Nephron (organoid): ENCODE results near the gene TMEM128.

ENCODE experiments used
- H3K27ac Mint-ChIP-seq, 3 experiments: 2 replicates each; pipeline ENCODE4 v1.8.0; 2020; ENCODE audit warnings: mixed read lengths in 3 of 3, mild to moderate bottlenecking in 2 of 3, moderate library complexity in 1 of 3
- H3K27me3 Mint-ChIP-seq: 2 replicates; pipeline ENCODE4 v1.8.0; 2021; ENCODE audit warnings: low read depth, mild to moderate bottlenecking, moderate library complexity, mixed read lengths
- H3K36me3 Mint-ChIP-seq: 2 replicates; pipeline ENCODE4 v1.8.0; 2020; ENCODE audit warnings: low read depth, mixed read lengths
- H3K4me1 Mint-ChIP-seq: 2 replicates; pipeline ENCODE4 v1.8.0; 2020; ENCODE audit warnings: mixed read lengths
- H3K4me3 Mint-ChIP-seq, 3 experiments: 2 replicates each; pipeline ENCODE4 v1.8.0; 2020; ENCODE audit warnings: mild to moderate bottlenecking in 3 of 3, mixed read lengths in 3 of 3, moderate library complexity in 2 of 3
- H3K9me3 Mint-ChIP-seq: 2 replicates; pipeline ENCODE4 v1.8.0; 2020; ENCODE audit warnings: mixed read lengths
- TF ChIP-seq, protein P1 (sequence below), 3 experiments: fragments of 200-600 bp; sonication (generic); IDR thresholded peaks; one replicate each; pipeline ENCODE4 v1.5.0; 2021; ENCODE audit warnings: antibody characterized with exemption in 3 of 3; ENCODE audit not compliant: unreplicated experiment in 3 of 3

Gene TMEM128

GRCh38 chr4:4289055-4289454 lies 41.0 kb upstream of the TMEM128 start:
- Mint-ChIP-seq H3K4me3 (peak overlapping the region; percentile 98 to 99 (median 98)), H3K27me3 (no peaks in the 10 kb centered on the region), H3K9me3 (no peaks in the 10 kb centered on the region), H3K4me1 (peaks cover 28% of the 10 kb centered on the region), H3K36me3 (peaks cover 10% of the 10 kb centered on the region), H3K27ac (peak overlapping the region in 1 of 3 experiments; percentile 81)
- TF ChIP-seq, protein P1, sequence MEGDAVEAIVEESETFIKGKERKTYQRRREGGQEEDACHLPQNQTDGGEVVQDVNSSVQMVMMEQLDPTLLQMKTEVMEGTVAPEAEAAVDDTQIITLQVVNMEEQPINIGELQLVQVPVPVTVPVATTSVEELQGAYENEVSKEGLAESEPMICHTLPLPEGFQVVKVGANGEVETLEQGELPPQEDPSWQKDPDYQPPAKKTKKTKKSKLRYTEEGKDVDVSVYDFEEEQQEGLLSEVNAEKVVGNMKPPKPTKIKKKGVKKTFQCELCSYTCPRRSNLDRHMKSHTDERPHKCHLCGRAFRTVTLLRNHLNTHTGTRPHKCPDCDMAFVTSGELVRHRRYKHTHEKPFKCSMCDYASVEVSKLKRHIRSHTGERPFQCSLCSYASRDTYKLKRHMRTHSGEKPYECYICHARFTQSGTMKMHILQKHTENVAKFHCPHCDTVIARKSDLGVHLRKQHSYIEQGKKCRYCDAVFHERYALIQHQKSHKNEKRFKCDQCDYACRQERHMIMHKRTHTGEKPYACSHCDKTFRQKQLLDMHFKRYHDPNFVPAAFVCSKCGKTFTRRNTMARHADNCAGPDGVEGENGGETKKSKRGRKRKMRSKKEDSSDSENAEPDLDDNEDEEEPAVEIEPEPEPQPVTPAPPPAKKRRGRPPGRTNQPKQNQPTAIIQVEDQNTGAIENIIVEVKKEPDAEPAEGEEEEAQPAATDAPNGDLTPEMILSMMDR (IDR thresholded peaks at IDR 0.05; ENCODE audit: unreplicated experiment in 3 of 3): no peak

GRCh38 chr4:4288098-4288497 lies 40.1 kb upstream of the TMEM128 start:
- Mint-ChIP-seq H3K9me3 (no peaks in the 10 kb centered on the region), H3K27ac (no peak overlapping the region), H3K4me1 (peaks cover 28% of the 10 kb centered on the region), H3K36me3 (peaks cover 13% of the 10 kb centered on the region), H3K27me3 (no peaks in the 10 kb centered on the region), H3K4me3 (peak overlapping the region; percentile 45 to 70 (median 48))
- TF ChIP-seq, protein P1 (IDR thresholded peaks at IDR 0.05; ENCODE audit: unreplicated experiment in 3 of 3): no peak

DNA sequence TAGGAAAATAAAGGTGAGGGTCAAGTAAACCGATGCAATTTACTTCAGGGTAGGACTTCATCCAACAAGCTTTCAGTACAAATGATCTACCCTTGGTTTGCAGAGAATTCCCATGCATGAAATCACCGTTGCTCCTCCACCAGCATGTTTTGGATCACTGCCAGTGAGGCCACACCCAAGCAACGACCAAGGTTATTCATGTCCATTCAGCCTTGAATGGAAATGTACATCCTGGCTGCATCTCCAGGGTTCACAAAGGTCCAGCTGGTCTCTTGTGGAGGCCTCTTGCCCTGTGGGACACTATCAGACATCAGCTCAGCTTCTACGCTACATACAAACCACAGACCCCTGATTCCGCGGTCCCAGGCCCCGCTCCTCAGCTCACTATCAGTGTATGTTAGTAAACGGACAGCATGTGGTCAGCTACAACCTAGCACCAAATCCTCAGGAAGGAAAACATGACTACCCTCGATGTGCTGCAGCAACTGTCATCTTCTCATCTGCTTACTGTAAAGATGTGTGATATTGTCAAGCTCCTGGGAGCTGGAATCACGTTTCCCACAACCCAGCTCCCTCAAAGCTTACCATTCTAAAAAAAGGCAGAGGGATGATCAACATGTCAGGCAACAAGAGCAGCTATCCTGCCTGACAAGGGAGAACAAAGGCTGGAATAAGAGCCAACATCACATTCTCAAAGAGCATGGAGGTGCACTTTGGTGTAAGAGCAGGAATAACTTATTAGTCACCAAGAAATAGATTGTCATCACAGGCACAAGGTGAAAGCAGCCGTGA lies 37.0 kb upstream of the TMEM128 start:
- Mint-ChIP-seq H3K27me3 (no peaks in the 10 kb centered on the region), H3K4me3 (peak overlapping the region in 1 of 3 experiments; percentile 45), H3K4me1 (peaks cover 15% of the 10 kb centered on the region), H3K27ac (no peak overlapping the region), H3K9me3 (no peaks in the 10 kb centered on the region), H3K36me3 (peaks cover 36% of the 10 kb centered on the region)
- TF ChIP-seq, protein P1 (IDR thresholded peaks at IDR 0.05; ENCODE audit: unreplicated experiment in 3 of 3): no peak

GRCh38 chr4:4281787-4282186 lies 33.8 kb upstream of the TMEM128 start:
- peaks cover 50% of the 10 kb centered on the region for H3K36me3 Mint-ChIP-seq
- no peaks in the 10 kb centered on the region for H3K4me1 Mint-ChIP-seq
- no peaks in the 10 kb centered on the region for H3K9me3 Mint-ChIP-seq

GRCh38 chr4:4277531-4277930 lies 29.5 kb upstream of the TMEM128 start:
- Mint-ChIP-seq H3K4me3 (no peak overlapping the region), H3K27ac (no peak overlapping the region), H3K9me3 (no peaks in the 10 kb centered on the region), H3K27me3 (no peaks in the 10 kb centered on the region), H3K36me3 (peaks cover 52% of the 10 kb centered on the region), H3K4me1 (no peaks in the 10 kb centered on the region)
- TF ChIP-seq, protein P1 (IDR thresholded peaks at IDR 0.05; ENCODE audit: unreplicated experiment in 3 of 3): no peak

More at GRCh38 chr4:4281787-4282186, 33.8 kb upstream of the TMEM128 start:
- Mint-ChIP-seq H3K27ac (no peak overlapping the region), H3K4me3 (no peak overlapping the region), H3K27me3 (no peaks in the 10 kb centered on the region)
- TF ChIP-seq, protein P1 (IDR thresholded peaks at IDR 0.05; ENCODE audit: unreplicated experiment in 3 of 3): no peak

DNA sequence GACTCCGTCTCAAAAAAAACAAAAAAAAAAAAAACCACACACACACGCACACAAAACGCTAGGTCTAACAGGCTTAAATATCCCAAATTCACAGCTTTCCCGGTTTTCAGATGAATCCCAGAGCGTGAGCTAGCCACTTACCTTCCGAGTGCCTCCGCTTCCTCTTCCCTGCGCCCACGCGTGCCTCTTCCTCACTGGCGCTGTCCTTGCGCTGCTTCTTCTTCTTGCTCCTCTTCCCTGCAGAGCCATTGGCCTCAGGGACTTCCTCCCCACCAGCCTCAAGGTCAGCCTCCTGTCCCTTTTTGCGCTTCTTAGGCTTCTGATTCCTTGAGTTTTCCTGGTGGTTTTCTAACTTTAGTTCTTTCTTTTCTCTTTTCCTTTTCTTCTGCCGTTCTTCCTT lies 26.2 kb upstream of the TMEM128 start:
- Mint-ChIP-seq H3K4me3 (no peak overlapping the region), H3K27ac (no peak overlapping the region), H3K4me1 (no peaks in the 10 kb centered on the region), H3K27me3 (no peaks in the 10 kb centered on the region), H3K36me3 (peaks cover 49% of the 10 kb centered on the region), H3K9me3 (no peaks in the 10 kb centered on the region)
- TF ChIP-seq, protein P1 (IDR thresholded peaks at IDR 0.05; ENCODE audit: unreplicated experiment in 3 of 3): no peak
